ENCODE results near the gene RAB5IF.
"Not testable (repeated sequence)": the region's sequence is repeated elsewhere in the genome, so short reads cannot be mapped to it uniquely, and the experiment has no call there.

RAB5IF gene

GRCh38 chr20:36587388-36588070, 18.1 kb upstream of the RAB5IF start:
- DNase-seq: no peak

GRCh38 chr20:36591281-36591680, 14.3 kb upstream of the RAB5IF start:
- no peak for DNase-seq

- DNase-seq: peak; percentile 53
Observed at GRCh38 chr20:36591854-36592641, 13.5 kb upstream of the RAB5IF start.

GRCh38 chr20:36593347-36593929, 12.1 kb upstream of the RAB5IF start:
- no peak for DNase-seq

- DNase-seq: no peak
Observed at GRCh38 chr20:36599912-36600345, 5.7 kb upstream of the RAB5IF start.

GRCh38 chr20:36601540-36601939, 4.0 kb upstream of the RAB5IF start:
- DNase-seq: no peak

GRCh38 chr20:36604952-36605398, 604 bp upstream of the RAB5IF start:
- peak; percentile 67 for DNase-seq

GRCh38 chr20:36606158-36607066, 833 bp downstream of the RAB5IF start:
- peak; percentile 61 for DNase-seq

- no peak for DNase-seq
Observed at GRCh38 chr20:36607586-36608387, 2.2 kb downstream of the RAB5IF start.

- DNase-seq: not testable (repeated sequence)
Observed at GRCh38 chr20:36608388-36608728, 2.8 kb downstream of the RAB5IF start.

GRCh38 chr20:36611625-36612024, 6.0 kb downstream of the RAB5IF start:
- DNase-seq: no peak

GRCh38 chr20:36613974-36614373, 8.4 kb downstream of the RAB5IF start:
- DNase-seq: no peak

GRCh38 chr20:36614781-36615557, 9.4 kb downstream of the RAB5IF start:
- peak; percentile 43 for DNase-seq

- DNase-seq: no peak
Observed at GRCh38 chr20:36620917-36621316, 15.3 kb downstream of the RAB5IF start.

- DNase-seq: no peak
Observed at GRCh38 chr20:36623444-36623843, 17.9 kb downstream of the RAB5IF start.

GRCh38 chr20:36624068-36624943, 18.7 kb downstream of the RAB5IF start:
- no peak for DNase-seq

- no peak for DNase-seq
Observed at GRCh38 chr20:36624944-36625324, 19.4 kb downstream of the RAB5IF start.

- peak; percentile 38 for DNase-seq
Observed at GRCh38 chr20:36628076-36628475, 22.5 kb downstream of the RAB5IF start.

GRCh38 chr20:36629719-36630681, 24.4 kb downstream of the RAB5IF start:
- DNase-seq: peak; percentile 72
